Measurements from ENCODE around the gene PAXX.
A peak's percentile ranks its signal among the peaks of the same experiment; 100 is the strongest.

PAXX gene

GRCh38 chr9:136950656-136951276 lies 41.5 kb upstream of the PAXX start:
- Mint-ChIP-seq H3K9me3 (no peaks in the 10 kb centered on the region), H3K27me3 (no peaks in the 10 kb centered on the region), H3K4me3 (peak overlapping the region; percentile 82), H3K4me1 (no peaks in the 10 kb centered on the region), H3K36me3 (no peaks in the 10 kb centered on the region), H3K27ac (no peak overlapping the region)

- H3K36me3 Mint-ChIP-seq: peaks cover 2% of the 10 kb centered on the region
- no peaks in the 10 kb centered on the region for H3K27me3 Mint-ChIP-seq
- no peak within 1 kb of the TSS for H3K27ac Mint-ChIP-seq
- H3K4me3 Mint-ChIP-seq: peak within 1 kb of the TSS; percentile 4
- H3K4me1 Mint-ChIP-seq: no peaks in the 10 kb centered on the region
- H3K9me3 Mint-ChIP-seq: peaks cover 4% of the 10 kb centered on the region
Measured at GRCh38 chr9:136951541-136952320, 40.5 kb upstream of the PAXX start, which contains the start of gene LCN12. Gene LCN12 (plus strand): TSS chr9:136952273. CDS start chr9:136952328, 55 bp downstream.

- H3K27me3 Mint-ChIP-seq: no peaks in the 10 kb centered on the region
- no peaks in the 10 kb centered on the region for H3K4me1 Mint-ChIP-seq
- peaks cover 5% of the 10 kb centered on the region for H3K9me3 Mint-ChIP-seq
- H3K27ac Mint-ChIP-seq: no peak overlapping the region
- no peak overlapping the region for H3K4me3 Mint-ChIP-seq
- H3K36me3 Mint-ChIP-seq: peaks cover 2% of the 10 kb centered on the region
Measured at GRCh38 chr9:136952321-136952850, 39.8 kb upstream of the PAXX start.

- H3K4me1 Mint-ChIP-seq: no peaks in the 10 kb centered on the region
- no peak overlapping the region for H3K27ac Mint-ChIP-seq
- peaks cover 5% of the 10 kb centered on the region for H3K9me3 Mint-ChIP-seq
- no peaks in the 10 kb centered on the region for H3K27me3 Mint-ChIP-seq
- H3K4me3 Mint-ChIP-seq: no peak overlapping the region
- H3K36me3 Mint-ChIP-seq: peaks cover 2% of the 10 kb centered on the region
Measured at GRCh38 chr9:136952876-136953770, 39.1 kb upstream of the PAXX start.

- Mint-ChIP-seq H3K4me1 (no peaks in the 10 kb centered on the region), H3K4me3 (no peak overlapping the region), H3K36me3 (peaks cover 2% of the 10 kb centered on the region), H3K27me3 (no peaks in the 10 kb centered on the region), H3K27ac (no peak overlapping the region), H3K9me3 (peaks cover 5% of the 10 kb centered on the region)
Measured at GRCh38 chr9:136953771-136954269, 38.4 kb upstream of the PAXX start.

GRCh38 chr9:136954270-136955083 lies 37.7 kb upstream of the PAXX start:
- peaks cover 2% of the 10 kb centered on the region for H3K36me3 Mint-ChIP-seq
- no peak overlapping the region for H3K4me3 Mint-ChIP-seq
- no peak overlapping the region for H3K27ac Mint-ChIP-seq
- H3K27me3 Mint-ChIP-seq: no peaks in the 10 kb centered on the region
- H3K9me3 Mint-ChIP-seq: peaks cover 5% of the 10 kb centered on the region
- H3K4me1 Mint-ChIP-seq: no peaks in the 10 kb centered on the region

GRCh38 chr9:136955202-136955942 lies 36.9 kb upstream of the PAXX start:
- no peak overlapping the region for H3K4me3 Mint-ChIP-seq
- peaks cover 5% of the 10 kb centered on the region for H3K9me3 Mint-ChIP-seq
- H3K27me3 Mint-ChIP-seq: no peaks in the 10 kb centered on the region

GRCh38 chr9:136955943-136956335 lies 36.3 kb upstream of the PAXX start:
- Mint-ChIP-seq H3K9me3 (peaks cover 5% of the 10 kb centered on the region), H3K27ac (no peak overlapping the region), H3K4me3 (no peak overlapping the region), H3K27me3 (no peaks in the 10 kb centered on the region), H3K36me3 (peaks cover 2% of the 10 kb centered on the region), H3K4me1 (peaks cover 3% of the 10 kb centered on the region)

More at GRCh38 chr9:136955202-136955942, 36.9 kb upstream of the PAXX start:
- H3K36me3 Mint-ChIP-seq: peaks cover 2% of the 10 kb centered on the region
- H3K27ac Mint-ChIP-seq: no peak overlapping the region
- H3K4me1 Mint-ChIP-seq: peaks cover 3% of the 10 kb centered on the region

- H3K4me1 Mint-ChIP-seq: peaks cover 3% of the 10 kb centered on the region
- no peaks in the 10 kb centered on the region for H3K27me3 Mint-ChIP-seq
Measured at GRCh38 chr9:136956604-136957003, 35.6 kb upstream of the PAXX start.

GRCh38 chr9:136957461-136957860 lies 34.8 kb upstream of the PAXX start:
- peaks cover 3% of the 10 kb centered on the region for H3K4me1 Mint-ChIP-seq
- H3K9me3 Mint-ChIP-seq: peaks cover 5% of the 10 kb centered on the region
- H3K36me3 Mint-ChIP-seq: peaks cover 2% of the 10 kb centered on the region
- H3K27ac Mint-ChIP-seq: peak overlapping the region; percentile 55
- H3K27me3 Mint-ChIP-seq: no peaks in the 10 kb centered on the region
- no peak overlapping the region for H3K4me3 Mint-ChIP-seq

More at GRCh38 chr9:136956604-136957003, 35.6 kb upstream of the PAXX start:
- peaks cover 5% of the 10 kb centered on the region for H3K9me3 Mint-ChIP-seq
- H3K36me3 Mint-ChIP-seq: peaks cover 2% of the 10 kb centered on the region
- H3K27ac Mint-ChIP-seq: peak overlapping the region; percentile 71
- H3K4me3 Mint-ChIP-seq: no peak overlapping the region

GRCh38 chr9:136957901-136958300 lies 34.3 kb upstream of the PAXX start:
- Mint-ChIP-seq H3K4me1 (peaks cover 3% of the 10 kb centered on the region), H3K27ac (no peak overlapping the region), H3K36me3 (peaks cover 2% of the 10 kb centered on the region), H3K4me3 (no peak overlapping the region), H3K27me3 (no peaks in the 10 kb centered on the region), H3K9me3 (peaks cover 5% of the 10 kb centered on the region)

- Mint-ChIP-seq H3K27me3 (no peaks in the 10 kb centered on the region), H3K36me3 (peaks cover 2% of the 10 kb centered on the region), H3K9me3 (peaks cover 5% of the 10 kb centered on the region), H3K4me1 (peaks cover 3% of the 10 kb centered on the region), H3K4me3 (no peak overlapping the region), H3K27ac (no peak overlapping the region)
Measured at GRCh38 chr9:136958473-136958872, 33.7 kb upstream of the PAXX start.

- no peak overlapping the region for H3K4me3 Mint-ChIP-seq
- H3K27ac Mint-ChIP-seq: peak overlapping the region; percentile 30
Measured at GRCh38 chr9:136958898-136959850, 33.0 kb upstream of the PAXX start.

More at GRCh38 chr9:136958898-136959850, 33.0 kb upstream of the PAXX start:
- peaks cover 5% of the 10 kb centered on the region for H3K9me3 Mint-ChIP-seq
- peaks cover 2% of the 10 kb centered on the region for H3K36me3 Mint-ChIP-seq
- peaks cover 3% of the 10 kb centered on the region for H3K4me1 Mint-ChIP-seq
- H3K27me3 Mint-ChIP-seq: no peaks in the 10 kb centered on the region

Measured in activated naive CD4-positive, alpha-beta T cell treated with anti-CD3 and anti-CD28 coated beads, Interleukin-2, amount 50 U/mL, for 24 hours (primary cell).